Omental fat pad (tissue), 4 donors: ENCODE results near the gene KSR1. TPM values are rescaled to one million over a fixed set of nuclear protein-coding genes. Genes with fewer than 3 reads are reported as not detected.

Source experiments
- ATAC-seq: fragments of 150-250 bp; one replicate; pipeline ENCODE4 v1.9.1; 2016; ENCODE audit warnings: mild to moderate bottlenecking, moderate library complexity; ENCODE audit not compliant: low FRiP score
- DNase-seq: peaks from one replicate; pipeline ENCODE4 v3.0.0-alpha.2; 2019; ENCODE audit warnings: low spot score
- total RNA-seq, 4 donors: library from RNA; depleted of rRNA; stranded (reverse); fragments of >200 nt; gene quantifications; one replicate each; pipeline ENCODE4 v1.1.0, GENCODE V29; 2016
- TF ChIP-seq, protein P1 (sequence below), 3 donors: fragments of 450-650 bp; IDR thresholded peaks; one replicate each; pipeline ENCODE4 v1.5.1; 2016 to 2017; ENCODE audit warnings: antibody characterized with exemption in 3 of 3, mild to moderate bottlenecking in 3 of 3, moderate library complexity in 2 of 3

KSR1 gene
- total RNA-seq, 4 donors from 2014 or later: 25.8 to 42.3 (median 33.9) TPM

DNA sequence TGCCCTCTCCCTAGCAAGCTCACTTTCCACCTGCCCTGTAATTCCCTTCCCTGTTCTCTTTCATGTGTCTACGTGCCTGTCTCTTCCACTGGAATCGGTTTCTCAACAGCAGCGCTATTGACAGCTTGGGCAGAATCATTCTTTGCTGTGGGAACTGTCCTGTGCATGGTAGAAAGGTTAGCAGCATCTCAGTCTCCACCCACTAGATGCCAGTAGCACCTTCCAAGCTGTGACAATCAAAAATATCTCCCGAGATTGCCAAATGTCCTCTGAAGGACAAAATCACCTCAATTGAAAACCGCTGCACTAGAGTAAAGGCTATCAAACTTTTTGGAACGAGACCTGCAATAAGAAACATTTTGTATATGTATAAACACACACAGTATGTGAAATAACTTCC, 41.6 kb upstream of the KSR1 start:
- ATAC-seq (no peak), DNase-seq (no peak)
- TF ChIP-seq, protein P1, sequence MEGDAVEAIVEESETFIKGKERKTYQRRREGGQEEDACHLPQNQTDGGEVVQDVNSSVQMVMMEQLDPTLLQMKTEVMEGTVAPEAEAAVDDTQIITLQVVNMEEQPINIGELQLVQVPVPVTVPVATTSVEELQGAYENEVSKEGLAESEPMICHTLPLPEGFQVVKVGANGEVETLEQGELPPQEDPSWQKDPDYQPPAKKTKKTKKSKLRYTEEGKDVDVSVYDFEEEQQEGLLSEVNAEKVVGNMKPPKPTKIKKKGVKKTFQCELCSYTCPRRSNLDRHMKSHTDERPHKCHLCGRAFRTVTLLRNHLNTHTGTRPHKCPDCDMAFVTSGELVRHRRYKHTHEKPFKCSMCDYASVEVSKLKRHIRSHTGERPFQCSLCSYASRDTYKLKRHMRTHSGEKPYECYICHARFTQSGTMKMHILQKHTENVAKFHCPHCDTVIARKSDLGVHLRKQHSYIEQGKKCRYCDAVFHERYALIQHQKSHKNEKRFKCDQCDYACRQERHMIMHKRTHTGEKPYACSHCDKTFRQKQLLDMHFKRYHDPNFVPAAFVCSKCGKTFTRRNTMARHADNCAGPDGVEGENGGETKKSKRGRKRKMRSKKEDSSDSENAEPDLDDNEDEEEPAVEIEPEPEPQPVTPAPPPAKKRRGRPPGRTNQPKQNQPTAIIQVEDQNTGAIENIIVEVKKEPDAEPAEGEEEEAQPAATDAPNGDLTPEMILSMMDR (IDR thresholded peaks at IDR 0.05): no peak

- ATAC-seq (no peak), DNase-seq (no peak)
- TF ChIP-seq, protein P1 (IDR thresholded peaks at IDR 0.05): no peak
These were observed 41.0 kb upstream of the KSR1 start for GRCh38 chr17:27415120-27415795.

GRCh38 chr17:27417596-27418365, 38.5 kb upstream of the KSR1 start:
- TF ChIP-seq, protein P1 (IDR thresholded peaks at IDR 0.05): no peak
- no peak for ATAC-seq
- no peak for DNase-seq

DNA sequence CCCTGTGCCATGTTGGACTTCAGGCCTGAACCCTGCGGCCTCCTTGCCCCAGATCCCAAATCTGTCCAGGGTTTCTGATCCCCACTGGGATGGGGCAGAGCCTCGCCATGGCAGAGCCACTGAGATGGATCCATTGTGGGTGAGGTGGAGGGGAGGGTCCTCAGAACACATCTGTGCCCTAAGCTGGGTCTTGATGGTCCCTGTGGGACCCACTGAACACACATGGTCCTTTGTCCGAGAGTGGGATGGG, 38.0 kb upstream of the KSR1 start:
- DNase-seq: no peak
- ATAC-seq: no peak
- TF ChIP-seq, protein P1 (IDR thresholded peaks at IDR 0.05): no peak

DNA sequence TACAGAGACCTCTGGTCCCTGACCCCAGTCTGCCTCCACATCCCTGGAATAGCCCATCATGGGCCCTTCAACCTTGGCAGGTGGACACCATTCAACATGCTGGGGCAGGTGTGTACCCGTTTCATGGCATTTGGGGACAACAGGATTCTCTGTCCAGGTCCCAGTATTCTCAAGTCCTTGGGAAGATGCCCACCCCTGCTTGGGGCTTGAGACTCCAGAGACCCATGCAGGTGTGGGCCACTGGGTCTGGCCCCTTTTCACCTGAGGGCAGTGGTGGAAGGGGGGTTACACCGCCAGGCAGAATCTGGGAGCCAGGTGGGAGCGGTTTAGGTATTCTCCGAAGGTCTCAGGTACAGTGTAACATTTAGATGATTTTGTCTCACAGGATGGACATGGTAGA, 37.1 kb upstream of the KSR1 start:
- TF ChIP-seq, protein P1 (IDR thresholded peaks at IDR 0.05): no peak
- DNase-seq (no peak), ATAC-seq (no peak)

GRCh38 chr17:27420211-27420950, 35.9 kb upstream of the KSR1 start:
- no peak for DNase-seq
- no peak for ATAC-seq
- TF ChIP-seq, protein P1 (IDR thresholded peaks at IDR 0.05): no peak
